Measurements from ENCODE around the gene BEX4.

Gene BEX4

GRCh38 chrX:103214870-103215424 is at the start of gene BEX4:
TSS of gene BEX4 (plus strand) at chrX:103215108. CDS start at chrX:103216154, 1,046 bp downstream.
- TF ChIP-seq TCF4 (CRISPR knock-in tag; IDR thresholded peaks at IDR 0.05; ENCODE audit: borderline replicate concordance) = no peak
- peak; percentile 89 for ATAC-seq

GRCh38 chrX:103170216-103170615 is 44.7 kb upstream of the BEX4 start:
- no peak for ATAC-seq

GRCh38 chrX:103171353-103171752 is 43.6 kb upstream of the BEX4 start:
- ATAC-seq = no peak
- TF ChIP-seq ZNF565 (CRISPR knock-in tag; conservative IDR thresholded peaks at IDR 0.05; ENCODE audit: low read depth) (no peak), PPARA (CRISPR knock-in tag; IDR thresholded peaks at IDR 0.05; ENCODE audit: borderline replicate concordance) (no peak), CSDC2 (CRISPR knock-in tag; IDR thresholded peaks at IDR 0.05) (no peak), ZC3H10 (CRISPR knock-in tag; IDR thresholded peaks at IDR 0.05) (no peak), POU6F1 (CRISPR knock-in tag; IDR thresholded peaks at IDR 0.05; ENCODE audit: borderline replicate concordance, low read depth) (no peak), CREB5 (CRISPR knock-in tag; IDR thresholded peaks at IDR 0.05; ENCODE audit: low read depth) (no peak), ARNTL (CRISPR knock-in tag; IDR thresholded peaks at IDR 0.05; ENCODE audit: borderline replicate concordance, low read depth) (no peak), ZNF8 (CRISPR knock-in tag; IDR thresholded peaks at IDR 0.05) (no peak), ZNF70 (CRISPR knock-in tag; IDR thresholded peaks at IDR 0.05) (no peak), ZFP30 (CRISPR knock-in tag; IDR thresholded peaks at IDR 0.05) (no peak)

More at GRCh38 chrX:103170216-103170615, 44.7 kb upstream of the BEX4 start:
- TF ChIP-seq TCF4 (CRISPR knock-in tag; IDR thresholded peaks at IDR 0.05; ENCODE audit: borderline replicate concordance) = no peak
- no peak for TF ChIP-seq ESRRG (CRISPR knock-in tag; IDR thresholded peaks at IDR 0.05)
- TF ChIP-seq TSHZ2 (CRISPR knock-in tag; IDR thresholded peaks at IDR 0.05) = no peak
- TF ChIP-seq ARNTL (CRISPR knock-in tag; IDR thresholded peaks at IDR 0.05; ENCODE audit: borderline replicate concordance, low read depth) = no peak
- no peak for TF ChIP-seq SNAI2 (CRISPR knock-in tag; IDR thresholded peaks at IDR 0.05)
- TF ChIP-seq ZNF70 (CRISPR knock-in tag; IDR thresholded peaks at IDR 0.05) = no peak
- no peak for TF ChIP-seq PPARA (CRISPR knock-in tag; IDR thresholded peaks at IDR 0.05; ENCODE audit: borderline replicate concordance)
- no peak for TF ChIP-seq PATZ1 (CRISPR knock-in tag; IDR thresholded peaks at IDR 0.05; ENCODE audit: borderline replicate concordance)
- TF ChIP-seq GLIS3 (CRISPR knock-in tag; IDR thresholded peaks at IDR 0.05) = no peak
- TF ChIP-seq CSRNP3 (CRISPR knock-in tag; IDR thresholded peaks at IDR 0.05) = no peak
- TF ChIP-seq CREB5 (CRISPR knock-in tag; IDR thresholded peaks at IDR 0.05; ENCODE audit: low read depth) = no peak
- TF ChIP-seq TOX (CRISPR knock-in tag; IDR thresholded peaks at IDR 0.05; ENCODE audit: borderline replicate concordance) = no peak

Data from SK-N-SH treated with all-trans-retinoic acid at 6 μM for 48 hours (cell line).